HepG2 (cell line): Measurements from ENCODE around the gene PTH2. TPM values are rescaled to one million over a fixed set of nuclear protein-coding genes. Genes with fewer than 3 reads are reported as not detected.
A peak's percentile ranks its signal among the peaks of the same experiment; 100 is the strongest.

Experiments
- ERF ChIP-seq: IDR thresholded peaks from 2 replicates; pipeline ENCODE4 v1.6.1; 2018; ENCODE audit warnings: missing biosample characterization, missing genetic modification reagents
- FOXA3 ChIP-seq: IDR thresholded peaks from 2 replicates; pipeline ENCODE4 v1.6.1; 2016; ENCODE audit warnings: missing genetic modification reagents, missing compliant biosample characterization
- FOXK2 ChIP-seq: fragments of 450-650 bp; IDR thresholded peaks from 2 replicates; pipeline ENCODE4 v1.6.1; 2016
- HOMEZ ChIP-seq: IDR thresholded peaks from 2 replicates; pipeline ENCODE4 v1.6.1; 2016; ENCODE audit warnings: low read depth
- KDM5A ChIP-seq: fragments of 200-600 bp; sonication (generic); IDR thresholded peaks from 2 replicates; pipeline ENCODE4 v1.7.0; 2018; ENCODE audit warnings: antibody characterized with exemption, mild to moderate bottlenecking, low read length, borderline replicate concordance
- MAFF ChIP-seq: IDR thresholded peaks from 2 replicates; pipeline ENCODE4 v1.6.1; 2011; ENCODE audit warnings: low read depth, low read length, improper control_type of control experiment
- NFAT5 ChIP-seq: sonication (generic); formaldehyde crosslinking; IDR thresholded peaks from 2 replicates; pipeline ENCODE4 v1.4.0; 2020; ENCODE audit warnings: missing genetic modification reagents
- NR3C1 ChIP-seq: sonication (generic); formaldehyde crosslinking; IDR thresholded peaks from 2 replicates; pipeline ENCODE4 v1.4.0; 2020; ENCODE audit warnings: missing genetic modification reagents
- PTBP1 ChIP-seq: fragments of 200-400 bp; formaldehyde crosslinking; IDR thresholded peaks from 2 replicates; pipeline ENCODE4 v1.6.1; 2018; ENCODE audit warnings: low read length, low read depth; ENCODE audit not compliant: poor library complexity, severe bottlenecking
- RBM39 ChIP-seq: fragments of 200-400 bp; formaldehyde crosslinking; IDR thresholded peaks from one replicate; pipeline ENCODE4 v1.6.1; 2018; ENCODE audit warnings: antibody characterized with exemption, mild to moderate bottlenecking, low read depth, low read length; ENCODE audit not compliant: poor library complexity, severe bottlenecking
- ZFP1 ChIP-seq: IDR thresholded peaks from 2 replicates; pipeline ENCODE4 v1.6.1; 2016
- ZFP41 ChIP-seq: sonication (generic); formaldehyde crosslinking; IDR thresholded peaks from 2 replicates; pipeline ENCODE4 v1.4.0; 2020; ENCODE audit warnings: mild to moderate bottlenecking, missing genetic modification reagents, borderline replicate concordance
- ZMYM4 ChIP-seq: sonication (generic); formaldehyde crosslinking; IDR thresholded peaks from 2 replicates; pipeline ENCODE4 v1.8.1; 2023; ENCODE audit warnings: mild to moderate bottlenecking, missing genetic modification reagents
- ZNF652 ChIP-seq: IDR thresholded peaks from 2 replicates; pipeline ENCODE4 v1.6.1; 2016; ENCODE audit warnings: low read depth, borderline replicate concordance
- ZNF790 ChIP-seq: sonication (generic); formaldehyde crosslinking; IDR thresholded peaks from 2 replicates; pipeline ENCODE4 v1.8.0; 2022; ENCODE audit warnings: missing genetic modification reagents, mild to moderate bottlenecking, borderline replicate concordance
- ZSCAN12 ChIP-seq: sonication (generic); formaldehyde crosslinking; IDR thresholded peaks from 2 replicates; pipeline ENCODE4 v1.9.0; 2021; ENCODE audit warnings: mild to moderate bottlenecking, missing genetic modification reagents
- polyA plus RNA-seq, 8 experiments: library from polyadenylated mRNA; depleted of rRNA in 3 of 8; stranded (reverse) in 7 of 8; unstranded in 1 of 8; fragments of >200 nt; fragmentation: Illumina TruSeq in 4 of 8; extraction: Trizol in 4 of 8; gene quantifications; 2 replicates each; pipeline versions ENCODE4 v1.2.1 to v1.2.3, GENCODE V29; 2011 to 2016; ENCODE audit warnings: low read depth in 4 of 8, missing spikeins in 1 of 8, mixed read lengths in 1 of 8; ENCODE audit not compliant: insufficient read depth in 1 of 8
- total RNA-seq, 5 experiments: library from RNA; depleted of rRNA; stranded (reverse); fragments of >200 nt; fragmentation: Illumina TruSeq; extraction: Trizol; gene quantifications; 2 replicates each; pipeline ENCODE4 v1.2.3, GENCODE V29; 2016; ENCODE audit warnings: low read depth in 1 of 5
- TF ChIP-seq, protein P1 (sequence below): sonication (generic); formaldehyde crosslinking; IDR thresholded peaks from 2 replicates; pipeline ENCODE4 v1.4.0; 2020; ENCODE audit warnings: mild to moderate bottlenecking, missing genetic modification reagents
- TF ChIP-seq, protein P2 (sequence below): sonication (generic); formaldehyde crosslinking; IDR thresholded peaks from 2 replicates; pipeline ENCODE4 v1.4.0; 2020; ENCODE audit warnings: missing genetic modification reagents, mild to moderate bottlenecking, borderline replicate concordance

The PTH2 gene
- total and polyA plus RNA-seq, 2 of the 13 experiments (the other 11 are each of a cell fraction or from before 2014, with no cell fraction given), result not detected

- peak; percentile 51; the same call in 1 of the 2 replicates for TF ChIP-seq KDM5A
- no peak for TF ChIP-seq HOMEZ (CRISPR knock-in tag)
- no peak; the same call in 1 of the 2 replicates for TF ChIP-seq ZMYM4
- no peak for TF ChIP-seq FOXK2
- TF ChIP-seq PTBP1, result no peak
- no peak for TF ChIP-seq ZNF652 (CRISPR knock-in tag)
- no peak; the same call in 1 of the 2 replicates for TF ChIP-seq ERF (CRISPR knock-in tag)
- TF ChIP-seq FOXA3 (CRISPR knock-in tag), result no peak; the same call in 1 of the 2 replicates
- TF ChIP-seq ZSCAN12 (CRISPR knock-in tag), result no peak
- no peak for TF ChIP-seq RBM39
- TF ChIP-seq ZNF790, result no peak
- no peak for TF ChIP-seq NFAT5 (CRISPR knock-in tag)
- TF ChIP-seq ZFP41 (CRISPR knock-in tag), result no peak
- TF ChIP-seq, protein P1, sequence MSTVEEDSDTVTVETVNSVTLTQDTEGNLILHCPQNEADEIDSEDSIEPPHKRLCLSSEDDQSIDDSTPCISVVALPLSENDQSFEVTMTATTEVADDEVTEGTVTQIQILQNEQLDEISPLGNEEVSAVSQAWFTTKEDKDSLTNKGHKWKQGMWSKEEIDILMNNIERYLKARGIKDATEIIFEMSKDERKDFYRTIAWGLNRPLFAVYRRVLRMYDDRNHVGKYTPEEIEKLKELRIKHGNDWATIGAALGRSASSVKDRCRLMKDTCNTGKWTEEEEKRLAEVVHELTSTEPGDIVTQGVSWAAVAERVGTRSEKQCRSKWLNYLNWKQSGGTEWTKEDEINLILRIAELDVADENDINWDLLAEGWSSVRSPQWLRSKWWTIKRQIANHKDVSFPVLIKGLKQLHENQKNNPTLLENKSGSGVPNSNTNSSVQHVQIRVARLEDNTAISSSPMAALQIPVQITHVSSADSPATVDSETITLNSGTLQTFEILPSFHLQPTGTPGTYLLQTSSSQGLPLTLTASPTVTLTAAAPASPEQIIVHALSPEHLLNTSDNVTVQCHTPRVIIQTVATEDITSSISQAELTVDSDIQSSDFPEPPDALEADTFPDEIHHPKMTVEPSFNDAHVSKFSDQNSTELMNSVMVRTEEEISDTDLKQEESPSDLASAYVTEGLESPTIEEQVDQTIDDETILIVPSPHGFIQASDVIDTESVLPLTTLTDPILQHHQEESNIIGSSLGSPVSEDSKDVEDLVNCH (CRISPR knock-in tag), result no peak
- no peak for TF ChIP-seq ZFP1 (CRISPR knock-in tag)
- TF ChIP-seq NR3C1 (CRISPR knock-in tag), result no peak
- TF ChIP-seq MAFF, result no peak
- TF ChIP-seq, protein P2, sequence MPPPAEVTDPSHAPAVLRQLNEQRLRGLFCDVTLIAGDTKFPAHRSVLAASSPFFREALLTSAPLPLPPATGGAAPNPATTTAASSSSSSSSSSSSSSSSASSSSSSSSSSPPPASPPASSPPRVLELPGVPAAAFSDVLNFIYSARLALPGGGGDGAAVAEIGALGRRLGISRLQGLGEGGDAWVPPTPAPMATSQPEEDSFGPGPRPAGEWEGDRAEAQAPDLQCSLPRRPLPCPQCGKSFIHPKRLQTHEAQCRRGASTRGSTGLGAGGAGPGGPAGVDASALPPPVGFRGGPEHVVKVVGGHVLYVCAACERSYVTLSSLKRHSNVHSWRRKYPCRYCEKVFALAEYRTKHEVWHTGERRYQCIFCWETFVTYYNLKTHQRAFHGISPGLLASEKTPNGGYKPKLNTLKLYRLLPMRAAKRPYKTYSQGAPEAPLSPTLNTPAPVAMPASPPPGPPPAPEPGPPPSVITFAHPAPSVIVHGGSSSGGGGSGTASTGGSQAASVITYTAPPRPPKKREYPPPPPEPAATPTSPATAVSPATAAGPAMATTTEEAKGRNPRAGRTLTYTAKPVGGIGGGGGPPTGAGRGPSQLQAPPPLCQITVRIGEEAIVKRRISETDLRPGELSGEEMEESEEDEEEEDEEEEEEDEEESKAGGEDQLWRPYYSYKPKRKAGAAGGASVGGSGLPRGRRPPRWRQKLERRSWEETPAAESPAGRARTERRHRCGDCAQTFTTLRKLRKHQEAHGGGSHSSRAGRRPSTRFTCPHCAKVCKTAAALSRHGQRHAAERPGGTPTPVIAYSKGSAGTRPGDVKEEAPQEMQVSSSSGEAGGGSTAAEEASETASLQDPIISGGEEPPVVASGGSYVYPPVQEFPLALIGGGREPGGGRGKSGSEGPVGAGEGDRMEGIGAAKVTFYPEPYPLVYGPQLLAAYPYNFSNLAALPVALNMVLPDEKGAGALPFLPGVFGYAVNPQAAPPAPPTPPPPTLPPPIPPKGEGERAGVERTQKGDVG, result no peak
Measured at GRCh38 chr19:49443366-49444099, 20.3 kb upstream of the PTH2 start (continued).
